ENCODE results near the gene IGFN1.

IGFN1 gene

DNA sequence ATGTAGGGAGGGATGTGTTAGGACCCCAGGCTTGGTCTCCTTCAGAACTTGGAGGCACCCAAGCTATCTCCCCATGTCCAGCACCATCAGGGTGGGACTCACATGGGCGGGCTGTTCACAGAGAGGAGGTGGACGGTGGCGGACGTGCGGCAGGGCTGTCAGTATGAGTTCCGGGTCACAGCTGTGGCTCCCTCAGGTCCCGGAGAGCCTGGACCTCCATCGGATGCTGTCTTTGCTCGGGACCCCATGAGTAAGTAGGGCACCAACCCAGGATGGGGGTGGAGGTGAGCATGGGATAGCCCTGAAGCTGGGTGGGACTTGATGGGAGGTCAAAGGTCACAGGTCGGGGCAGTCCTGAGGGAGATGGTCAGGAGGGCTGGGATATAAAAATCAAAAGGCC, 27.8 kb downstream of the IGFN1 start:
- no peak overlapping the region for H3K4me3 ChIP-seq (ENCODE audit: low read depth, low read length)
- no peaks in the 10 kb centered on the region for H3K9me3 ChIP-seq (ENCODE audit: control insufficient read depth, insufficient read depth, low read depth, low read length)
- H3K36me3 ChIP-seq (ENCODE audit: control insufficient read depth, insufficient read depth, low read length) = no peaks in the 10 kb centered on the region

GRCh38 chr1:201219481-201220387, 29.1 kb downstream of the IGFN1 start:
- Histone ChIP-seq H3K9ac (ENCODE audit: low read length) (no peak overlapping the region), H3K9me3 (ENCODE audit: control insufficient read depth, insufficient read depth, low read depth, low read length) (no peaks in the 10 kb centered on the region), H3K36me3 (ENCODE audit: control insufficient read depth, insufficient read depth, low read length) (no peaks in the 10 kb centered on the region), H3K27ac (ENCODE audit: low read depth, low read length) (no peak overlapping the region), H3K27me3 (ENCODE audit: control insufficient read depth, insufficient read depth, low read length) (no peaks in the 10 kb centered on the region), H3K4me1 (ENCODE audit: control insufficient read depth, insufficient read depth, low read length) (peaks cover 10% of the 10 kb centered on the region; the same call in 1 of the 2 replicates), H3K4me3 (ENCODE audit: low read depth, low read length) (no peak overlapping the region)

More for the DNA sequence above, 27.8 kb downstream of the IGFN1 start:
- H3K27ac ChIP-seq (ENCODE audit: low read depth, low read length) = no peak overlapping the region
- H3K9ac ChIP-seq (ENCODE audit: low read length) = no peak overlapping the region
- H3K4me1 ChIP-seq (ENCODE audit: control insufficient read depth, insufficient read depth, low read length) = peaks cover 10% of the 10 kb centered on the region; the same call in 1 of the 2 replicates
- H3K27me3 ChIP-seq (ENCODE audit: control insufficient read depth, insufficient read depth, low read length) = no peaks in the 10 kb centered on the region

- Histone ChIP-seq H3K9me3 (ENCODE audit: control insufficient read depth, insufficient read depth, low read depth, low read length) (no peaks in the 10 kb centered on the region), H3K27ac (ENCODE audit: low read depth, low read length) (no peak overlapping the region), H3K27me3 (ENCODE audit: control insufficient read depth, insufficient read depth, low read length) (no peaks in the 10 kb centered on the region), H3K9ac (ENCODE audit: low read length) (no peak overlapping the region), H3K4me1 (ENCODE audit: control insufficient read depth, insufficient read depth, low read length) (peaks cover 7% of the 10 kb centered on the region; the same call in 1 of the 2 replicates), H3K36me3 (ENCODE audit: control insufficient read depth, insufficient read depth, low read length) (no peaks in the 10 kb centered on the region), H3K4me3 (ENCODE audit: low read depth, low read length) (no peak overlapping the region)
These were observed 29.7 kb downstream of the IGFN1 start for GRCh38 chr1:201220388-201220715.

GRCh38 chr1:201221201-201221846, 30.7 kb downstream of the IGFN1 start:
- H3K9ac ChIP-seq (ENCODE audit: low read length) = no peak overlapping the region
- H3K4me3 ChIP-seq (ENCODE audit: low read depth, low read length) = no peak overlapping the region
- H3K36me3 ChIP-seq (ENCODE audit: control insufficient read depth, insufficient read depth, low read length) = no peaks in the 10 kb centered on the region
- no peak overlapping the region for H3K27ac ChIP-seq (ENCODE audit: low read depth, low read length)
- no peaks in the 10 kb centered on the region for H3K27me3 ChIP-seq (ENCODE audit: control insufficient read depth, insufficient read depth, low read length)
- no peaks in the 10 kb centered on the region for H3K9me3 ChIP-seq (ENCODE audit: control insufficient read depth, insufficient read depth, low read depth, low read length)
- no peaks in the 10 kb centered on the region; the same call in 1 of the 2 replicates for H3K4me1 ChIP-seq (ENCODE audit: control insufficient read depth, insufficient read depth, low read length)

DNA sequence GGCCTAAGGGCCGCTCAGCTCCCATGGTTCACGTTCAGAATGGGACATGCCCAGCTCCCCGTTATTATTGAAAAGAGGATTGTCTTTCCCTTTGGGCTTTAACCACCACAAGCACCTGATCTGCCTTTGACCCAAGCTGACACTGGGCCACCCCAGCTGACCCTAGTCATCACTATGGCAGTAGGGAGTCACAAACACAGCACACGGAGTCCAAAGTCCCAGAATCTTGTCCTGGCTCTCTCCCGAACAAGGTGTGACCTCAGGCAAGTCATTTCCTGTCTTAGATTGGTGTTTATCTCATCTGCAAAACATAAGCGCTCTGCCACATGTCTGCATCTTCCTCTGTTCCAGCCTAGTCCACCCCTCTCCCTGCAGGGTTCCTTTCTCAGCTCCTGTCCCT, 31.5 kb downstream of the IGFN1 start:
- Histone ChIP-seq H3K4me1 (ENCODE audit: control insufficient read depth, insufficient read depth, low read length) (no peaks in the 10 kb centered on the region; the same call in 1 of the 2 replicates), H3K27me3 (ENCODE audit: control insufficient read depth, insufficient read depth, low read length) (no peaks in the 10 kb centered on the region), H3K9ac (ENCODE audit: low read length) (no peak overlapping the region), H3K36me3 (ENCODE audit: control insufficient read depth, insufficient read depth, low read length) (no peaks in the 10 kb centered on the region), H3K4me3 (ENCODE audit: low read depth, low read length) (no peak overlapping the region), H3K27ac (ENCODE audit: low read depth, low read length) (no peak overlapping the region), H3K9me3 (ENCODE audit: control insufficient read depth, insufficient read depth, low read depth, low read length) (no peaks in the 10 kb centered on the region)

- no peaks in the 10 kb centered on the region; the same call in 1 of the 2 replicates for H3K4me1 ChIP-seq (ENCODE audit: control insufficient read depth, insufficient read depth, low read length)
- no peak overlapping the region for H3K27ac ChIP-seq (ENCODE audit: low read depth, low read length)
- H3K9me3 ChIP-seq (ENCODE audit: control insufficient read depth, insufficient read depth, low read depth, low read length) = no peaks in the 10 kb centered on the region
- H3K27me3 ChIP-seq (ENCODE audit: control insufficient read depth, insufficient read depth, low read length) = no peaks in the 10 kb centered on the region; the same call in 1 of the 2 replicates
- H3K36me3 ChIP-seq (ENCODE audit: control insufficient read depth, insufficient read depth, low read length) = no peaks in the 10 kb centered on the region
- no peak overlapping the region for H3K9ac ChIP-seq (ENCODE audit: low read length)
- no peak overlapping the region for H3K4me3 ChIP-seq (ENCODE audit: low read depth, low read length)
These were observed 33.4 kb downstream of the IGFN1 start for GRCh38 chr1:201223852-201224665.

GRCh38 chr1:201224666-201225370, 34.2 kb downstream of the IGFN1 start:
- no peaks in the 10 kb centered on the region; the same call in 1 of the 2 replicates for H3K4me1 ChIP-seq (ENCODE audit: control insufficient read depth, insufficient read depth, low read length)
- no peak overlapping the region for H3K4me3 ChIP-seq (ENCODE audit: low read depth, low read length)
- no peaks in the 10 kb centered on the region for H3K9me3 ChIP-seq (ENCODE audit: control insufficient read depth, insufficient read depth, low read depth, low read length)
- H3K27ac ChIP-seq (ENCODE audit: low read depth, low read length) = no peak overlapping the region
- H3K36me3 ChIP-seq (ENCODE audit: control insufficient read depth, insufficient read depth, low read length) = no peaks in the 10 kb centered on the region
- H3K9ac ChIP-seq (ENCODE audit: low read length) = no peak overlapping the region
- H3K27me3 ChIP-seq (ENCODE audit: control insufficient read depth, insufficient read depth, low read length) = no peaks in the 10 kb centered on the region; the same call in 1 of the 2 replicates

- no peak overlapping the region for H3K27ac ChIP-seq (ENCODE audit: low read depth, low read length)
- no peaks in the 10 kb centered on the region; the same call in 1 of the 2 replicates for H3K27me3 ChIP-seq (ENCODE audit: control insufficient read depth, insufficient read depth, low read length)
- no peaks in the 10 kb centered on the region for H3K9me3 ChIP-seq (ENCODE audit: control insufficient read depth, insufficient read depth, low read depth, low read length)
- no peaks in the 10 kb centered on the region for H3K36me3 ChIP-seq (ENCODE audit: control insufficient read depth, insufficient read depth, low read length)
- H3K9ac ChIP-seq (ENCODE audit: low read length) = no peak overlapping the region
- H3K4me3 ChIP-seq (ENCODE audit: low read depth, low read length) = no peak overlapping the region
- no peaks in the 10 kb centered on the region; the same call in 1 of the 2 replicates for H3K4me1 ChIP-seq (ENCODE audit: control insufficient read depth, insufficient read depth, low read length)
These were observed 35.5 kb downstream of the IGFN1 start for GRCh38 chr1:201226178-201226514.

GRCh38 chr1:201226859-201227488, 36.4 kb downstream of the IGFN1 start:
- no peaks in the 10 kb centered on the region; the same call in 1 of the 2 replicates for H3K27me3 ChIP-seq (ENCODE audit: control insufficient read depth, insufficient read depth, low read length)
- no peak overlapping the region for H3K27ac ChIP-seq (ENCODE audit: low read depth, low read length)
- no peak overlapping the region for H3K9ac ChIP-seq (ENCODE audit: low read length)
- no peaks in the 10 kb centered on the region for H3K36me3 ChIP-seq (ENCODE audit: control insufficient read depth, insufficient read depth, low read length)
- H3K9me3 ChIP-seq (ENCODE audit: control insufficient read depth, insufficient read depth, low read depth, low read length) = no peaks in the 10 kb centered on the region
- H3K4me1 ChIP-seq (ENCODE audit: control insufficient read depth, insufficient read depth, low read length) = no peaks in the 10 kb centered on the region; the same call in 1 of the 2 replicates
- H3K4me3 ChIP-seq (ENCODE audit: low read depth, low read length) = no peak overlapping the region

Data from HUES6 (cell line).